22Rv1 (cell line): ENCODE results near the gene CSF1R.

Source experiments
- CTCF ChIP-seq: fragments of 450-650 bp; IDR thresholded peaks from 2 replicates; pipeline ENCODE4 v1.5.1; 2017; ENCODE audit warnings: mild to moderate bottlenecking
- ZFX ChIP-seq: fragments of 450-650 bp; IDR thresholded peaks from 2 replicates; pipeline ENCODE4 v1.6.1; 2017; ENCODE audit warnings: antibody characterized with exemption, borderline replicate concordance

- TF ChIP-seq CTCF: no peak
- TF ChIP-seq ZFX: no peak
Measured at GRCh38 chr5:150124596-150124995, 38.2 kb upstream of the CSF1R start.
